ENCODE results near the gene WASF2.

DNA sequence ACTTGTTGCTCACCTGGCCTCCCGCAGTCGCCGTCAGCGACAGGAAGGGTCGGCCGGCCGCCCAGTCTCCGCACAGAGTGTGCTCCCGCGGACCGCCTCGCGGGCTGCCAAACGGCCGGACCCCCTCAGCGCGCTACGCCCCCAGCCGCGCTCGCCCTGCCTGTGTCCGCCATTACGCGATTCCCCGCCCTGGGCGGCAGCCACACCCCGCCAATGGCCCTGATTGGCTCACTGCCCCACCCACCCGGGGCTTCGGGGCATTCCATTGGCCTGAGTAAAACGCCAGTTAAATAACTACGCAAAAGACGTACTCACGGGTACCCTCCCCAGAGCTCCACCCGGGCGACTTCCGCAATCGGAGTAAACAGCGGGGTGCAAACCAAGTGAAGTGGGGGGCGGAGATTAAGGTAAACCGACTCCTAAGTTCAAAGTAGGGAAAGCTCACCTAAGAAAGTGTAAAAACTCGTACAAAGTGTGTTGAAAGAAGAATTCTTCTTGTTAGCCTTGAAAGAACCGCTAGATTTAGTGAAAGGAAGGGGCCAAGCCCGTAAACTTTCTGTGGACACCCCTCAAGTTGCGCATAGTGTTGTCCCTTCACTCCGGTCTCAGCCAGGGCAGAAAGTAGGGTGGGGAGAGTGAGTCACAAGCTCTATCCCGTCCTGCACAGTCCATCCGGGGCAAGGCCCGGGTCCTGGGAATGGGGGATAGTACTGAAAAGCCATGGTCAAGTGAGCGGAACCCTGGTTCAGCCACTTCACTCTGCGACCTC, at the start of gene WASF2:
- TF ChIP-seq CTCF (IDR thresholded peaks at IDR 0.05; ENCODE audit: low read depth, low read length) (no peak), POLR2A (IDR thresholded peaks at IDR 0.05; ENCODE audit: extremely low read depth, insufficient read length) (peak; percentile 78), MYC (IDR thresholded peaks at IDR 0.05; ENCODE audit: low read depth, low read length) (no peak)
